ENCODE results near the gene TPR.

GRCh38 chr1:186326009-186326408 is 49.0 kb downstream of the TPR start:
- TF ChIP-seq CTCF (IDR thresholded peaks at IDR 0.05 in 8 of 11, conservative IDR thresholded peaks at IDR 0.05 in 3 of 11) (no peak), POLR2A (IDR thresholded peaks at IDR 0.05) (no peak), POLR2AphosphoS5 (IDR thresholded peaks at IDR 0.05) (no peak)
